Subcutaneous adipose tissue (tissue), 4 donors: ENCODE measurements around the gene GFOD1. TPM values are rescaled to one million over a fixed set of nuclear protein-coding genes. Genes with fewer than 3 reads are reported as not detected.

ENCODE experiments used
- CTCF ChIP-seq: fragments of 450-650 bp; IDR thresholded peaks from one replicate; pipeline ENCODE4 v1.5.1; 2016; ENCODE audit warnings: low read depth, mild to moderate bottlenecking, control low read depth, antibody characterized with exemption, moderate library complexity
- total RNA-seq, 4 donors: library from RNA; depleted of rRNA; stranded (reverse); fragments of >200 nt; gene quantifications; one replicate each; pipeline ENCODE4 v1.1.0, GENCODE V29; 2016

The GFOD1 gene
- total RNA-seq, 4 donors from 2014 or later: 26.2 to 68.9 (median 29.1) TPM

GRCh38 chr6:13439644-13440043 is 47.8 kb downstream of the GFOD1 start:
- TF ChIP-seq CTCF: no peak

GRCh38 chr6:13438126-13438525 is 49.3 kb downstream of the GFOD1 start:
- TF ChIP-seq CTCF: no peak

- no peak for TF ChIP-seq CTCF
Measured at GRCh38 chr6:13437218-13437996, 50.0 kb downstream of the GFOD1 start.

GRCh38 chr6:13436399-13437217 is 50.8 kb downstream of the GFOD1 start:
- TF ChIP-seq CTCF: no peak

- no peak for TF ChIP-seq CTCF
Measured at GRCh38 chr6:13435477-13436246, 51.7 kb downstream of the GFOD1 start.

GRCh38 chr6:13434777-13435176 is 52.6 kb downstream of the GFOD1 start:
- TF ChIP-seq CTCF: no peak

GRCh38 chr6:13433709-13434121 is 53.7 kb downstream of the GFOD1 start:
- TF ChIP-seq CTCF: no peak
